H1 (cell line): ENCODE measurements around the gene ABHD17B. TPM values are rescaled to one million over a fixed set of nuclear protein-coding genes. Genes with fewer than 3 reads are reported as not detected.

ENCODE experiments used
- CTCF ChIA-PET: fragments of 300-600 bp; sonication (Branson Sonifier 250); formaldehyde crosslinking; loops from one replicate; lab custom pipeline; 2021; ENCODE audit not compliant: partially characterized antibody; lab: Charles Lee
- POLR2A ChIA-PET: fragments of 300-600 bp; sonication (Branson Sonifier 250); formaldehyde crosslinking; loops from one replicate; lab custom pipeline; 2021; ENCODE audit warnings: inconsistent platforms; ENCODE audit not compliant: partially characterized antibody; lab: Charles Lee
- DNase-seq, 2 experiments: peaks; one replicate each; pipeline versions ENCODE4 v3.0.0 to v3.0.0-alpha.2; 2010 to 2022; ENCODE audit warnings: low spot score in 2 of 2, low read depth in 1 of 2, mixed read lengths in 1 of 2
- FAIRE-seq: peaks from 2 replicates; lab custom pipeline; 2011; peaks lifted over from hg19 to GRCh38; lab: Jason Lieb, UNC
- H2AFZ ChIP-seq: 2 replicates; pipeline ENCODE4 v1.8.1; 2012; ENCODE audit warnings: low read length, inconsistent platforms
- H2AK5ac ChIP-seq: 2 replicates; pipeline ENCODE4 v1.6.1; 2013; ENCODE audit warnings: low read depth, low read length
- H2BK120ac ChIP-seq: replicated peaks from 2 replicates; pipeline ENCODE3; 2013; ENCODE audit warnings: low read depth, low read length, inconsistent platforms
- H2BK12ac ChIP-seq: 2 replicates; pipeline ENCODE4 v1.6.1; 2013; ENCODE audit warnings: low read depth, low read length
- H2BK15ac ChIP-seq: 2 replicates; pipeline ENCODE4 v1.6.1; 2013; ENCODE audit warnings: low read length
- H2BK20ac ChIP-seq: 2 replicates; pipeline ENCODE4 v1.6.1; 2013; ENCODE audit warnings: low read length
- H2BK5ac ChIP-seq: 2 replicates; pipeline ENCODE4 v1.6.1; 2013; ENCODE audit warnings: low read depth, low read length
- H3K14ac ChIP-seq: 2 replicates; pipeline ENCODE4 v1.6.1; 2013; ENCODE audit warnings: inconsistent platforms; ENCODE audit not compliant: insufficient read length
- H3K18ac ChIP-seq: 2 replicates; pipeline ENCODE4 v1.6.1; 2013; ENCODE audit warnings: low read length; ENCODE audit errors: extremely low read depth
- H3K23ac ChIP-seq: 2 replicates; pipeline ENCODE4 v1.6.1; 2013; ENCODE audit warnings: inconsistent platforms; ENCODE audit not compliant: insufficient read length
- H3K23me2 ChIP-seq: 2 replicates; pipeline ENCODE4 v1.6.1; 2013; ENCODE audit warnings: low read depth, low read length
- H3K27ac ChIP-seq: 2 replicates; pipeline ENCODE4 v1.6.1; 2011; ENCODE audit warnings: low read depth, low read length, inconsistent platforms
- H3K27me3 ChIP-seq, 4 experiments: replicated peaks in 1 of 4; 1 replicate in 1 of 4; 2 replicates in 3 of 4; pipeline versions ENCODE4 v1.6.1 to v1.8.1; 2011 to 2013; ENCODE audit warnings: low read length in 3 of 4, mild to moderate bottlenecking in 3 of 4, inconsistent platforms in 2 of 4, mixed read lengths in 2 of 4, moderate library complexity in 1 of 4; ENCODE audit not compliant: control insufficient read depth in 3 of 4, insufficient read depth in 3 of 4; ENCODE audit errors: extremely low read depth in 1 of 4
- H3K36me3 ChIP-seq, 4 experiments: 2 replicates each; pipeline versions ENCODE4 v1.6.1 to v1.8.1; 2011 to 2013; ENCODE audit warnings: mild to moderate bottlenecking in 4 of 4, low read length in 3 of 4, moderate library complexity in 2 of 4, control low read depth in 1 of 4, inconsistent platforms in 1 of 4; ENCODE audit not compliant: insufficient read depth in 4 of 4, control insufficient read depth in 2 of 4
- H3K4ac ChIP-seq: replicated peaks from 2 replicates; pipeline ENCODE3; 2013; ENCODE audit warnings: low read length, low read depth, mixed read lengths, inconsistent platforms; ENCODE audit not compliant: insufficient read length
- H3K4me1 ChIP-seq, 4 experiments: replicated peaks in 1 of 4; 1 replicate in 1 of 4; 2 replicates in 3 of 4; pipeline versions ENCODE4 v1.6.1 to v1.8.1; 2011 to 2013; ENCODE audit warnings: low read length in 3 of 4, inconsistent platforms in 2 of 4, mixed read lengths in 1 of 4; ENCODE audit not compliant: insufficient read depth in 4 of 4, control insufficient read depth in 3 of 4
- H3K4me2 ChIP-seq, 2 experiments: 2 replicates each; pipeline versions ENCODE4 v1.6.1 to v1.8.1; 2011 to 2013; ENCODE audit warnings: low read depth in 2 of 2, low read length in 2 of 2, control low read depth in 1 of 2, inconsistent platforms in 1 of 2, mild to moderate bottlenecking in 1 of 2; ENCODE audit not compliant: insufficient read depth in 1 of 2
- H3K4me3 ChIP-seq, 4 experiments: fragments of 200-600, 300-600 bp in 1 of 4; sonication (generic), shearing (Covaris generic), sonication (Bioruptor Twin) in 1 of 4; 2 replicates each; pipeline versions ENCODE4 v1.5.1 to v1.8.1; 2011 to 2016; ENCODE audit warnings: low read length in 4 of 4, low read depth in 3 of 4, control low read depth in 2 of 4, inconsistent platforms in 2 of 4, mild to moderate bottlenecking in 2 of 4, mixed read lengths in 1 of 4, moderate library complexity in 1 of 4; ENCODE audit not compliant: insufficient read depth in 2 of 4; ENCODE audit errors: extremely low read depth in 1 of 4
- H3K56ac ChIP-seq: replicated peaks from 2 replicates; pipeline ENCODE3; 2013; ENCODE audit warnings: low read depth, mild to moderate bottlenecking, mixed read lengths, low read length, inconsistent platforms; ENCODE audit not compliant: insufficient read length
- H3K79me1 ChIP-seq: 2 replicates; pipeline ENCODE4 v1.6.1; 2013; ENCODE audit warnings: low read depth, low read length, control low read depth
- H3K79me2 ChIP-seq, 2 experiments: 2 replicates each; pipeline versions ENCODE4 v1.6.1 to v1.8.1; 2012 to 2013; ENCODE audit warnings: low read length in 2 of 2, mild to moderate bottlenecking in 2 of 2, inconsistent platforms in 1 of 2; ENCODE audit not compliant: insufficient read depth in 2 of 2, control insufficient read depth in 1 of 2
- H3K9ac ChIP-seq, 4 experiments: replicated peaks in 1 of 4; 1 replicate in 1 of 4; 2 replicates in 3 of 4; pipeline versions ENCODE4 v1.6.1 to v1.8.1; 2011 to 2013; ENCODE audit warnings: low read depth in 3 of 4, low read length in 3 of 4, control low read depth in 2 of 4, mild to moderate bottlenecking in 2 of 4, moderate library complexity in 2 of 4, inconsistent platforms in 1 of 4; ENCODE audit errors: extremely low read depth in 1 of 4
- H3K9me3 ChIP-seq, 2 experiments: 2 replicates each; pipeline versions ENCODE4 v1.6.1 to v1.8.1; 2012 to 2013; ENCODE audit warnings: mild to moderate bottlenecking in 2 of 2, moderate library complexity in 2 of 2, control low read depth in 1 of 2, inconsistent platforms in 1 of 2, low read depth in 1 of 2, low read length in 1 of 2, mixed read lengths in 1 of 2; ENCODE audit not compliant: insufficient read depth in 2 of 2
- H4K20me1 ChIP-seq, 2 experiments: replicated peaks in 1 of 2; 2 replicates each; pipeline versions ENCODE3 to v1.8.1; 2011 to 2013; ENCODE audit warnings: inconsistent platforms in 2 of 2, low read length in 2 of 2, mild to moderate bottlenecking in 1 of 2; ENCODE audit not compliant: insufficient read depth in 2 of 2, control insufficient read depth in 1 of 2
- H4K5ac ChIP-seq: 2 replicates; pipeline ENCODE4 v1.6.1; 2013; ENCODE audit warnings: low read length, low read depth, mixed read lengths, inconsistent platforms; ENCODE audit not compliant: insufficient read length
- H4K8ac ChIP-seq: 2 replicates; pipeline ENCODE4 v1.8.0; 2013; ENCODE audit warnings: mild to moderate bottlenecking, moderate library complexity, low read length, inconsistent platforms; ENCODE audit not compliant: insufficient read depth; ENCODE audit errors: extremely low read depth
- H4K91ac ChIP-seq: replicated peaks from 2 replicates; pipeline ENCODE3; 2013; ENCODE audit warnings: low read length, mixed read lengths, inconsistent platforms; ENCODE audit not compliant: insufficient read length
- CTBP2 ChIP-seq: IDR thresholded peaks from 2 replicates; pipeline ENCODE4 v1.7.0; 2011; ENCODE audit warnings: borderline replicate concordance, mild to moderate bottlenecking, moderate library complexity, mixed read lengths, low read length; ENCODE audit not compliant: insufficient read depth, insufficient read length
- CTCF ChIP-seq, 3 experiments: IDR thresholded peaks; 1 replicate in 2 of 3; 2 replicates in 1 of 3; pipeline versions ENCODE4 v1.5.1 to v1.6.1; 2011; ENCODE audit warnings: low read length in 3 of 3, mild to moderate bottlenecking in 3 of 3, inconsistent platforms in 2 of 3, low read depth in 1 of 3, moderate library complexity in 1 of 3; ENCODE audit not compliant: insufficient read depth in 1 of 3; ENCODE audit errors: control extremely low read depth in 1 of 3
- JUND ChIP-seq: IDR thresholded peaks from 2 replicates; pipeline ENCODE4 v1.6.1; 2011; ENCODE audit warnings: mild to moderate bottlenecking, improper control_type of control experiment, low read length
- PHF8 ChIP-seq: fragments of 200-600 bp; sonication (generic); conservative IDR thresholded peaks from 2 replicates; pipeline ENCODE4 v1.7.1; 2012; ENCODE audit warnings: low read depth, mild to moderate bottlenecking, inconsistent platforms, low read length, moderate library complexity
- POLR2A ChIP-seq, 2 experiments: IDR thresholded peaks; 1 replicate in 1 of 2; 2 replicates in 1 of 2; pipeline ENCODE4 v1.6.1; 2011; ENCODE audit warnings: low read depth in 2 of 2, low read length in 2 of 2, mild to moderate bottlenecking in 2 of 2; ENCODE audit errors: control extremely low read depth in 1 of 2
- SIN3A ChIP-seq, 2 experiments: IDR thresholded peaks in 1 of 2; conservative IDR thresholded peaks in 1 of 2; 2 replicates each; pipeline ENCODE4 v1.6.1; 2011 to 2012; ENCODE audit warnings: low read length in 2 of 2, improper control_type of control experiment in 1 of 2, low read depth in 1 of 2, mild to moderate bottlenecking in 1 of 2
- SIRT6 ChIP-seq: IDR thresholded peaks from one replicate; pipeline ENCODE4 v1.7.1; 2012; ENCODE audit warnings: low read length, inconsistent platforms
- SUZ12 ChIP-seq: fragments of 200-600 bp; sonication (generic); IDR thresholded peaks from 2 replicates; pipeline ENCODE4 v1.6.1; 2012; ENCODE audit warnings: mild to moderate bottlenecking, inconsistent platforms, low read length, moderate library complexity, mixed read lengths
- whole genome bisulfite sequencing, 2 experiments: shearing (Covaris generic) in 1 of 2; methylation state at CpG; one replicate each; pipeline versions ENCODE4 v1.1.6 to v1.1.7; 2013 to 2015; ENCODE audit warnings: low lambda C conversion rate in 2 of 2, mixed read lengths in 2 of 2, inconsistent platforms in 1 of 2, low coverage in 1 of 2, missing lambda C conversion rate in 1 of 2; ENCODE audit not compliant: insufficient replicate concordance in 2 of 2, insufficient coverage in 1 of 2, insufficient read length in 1 of 2; ENCODE audit errors: extremely low coverage in 1 of 2, missing lambda C conversion rate in 1 of 2; 5-methylcytosine and 5-hydroxymethylcytosine counted together
- polyA plus RNA-seq, 7 experiments: library from polyadenylated mRNA; depleted of rRNA in 3 of 7; stranded (reverse) in 5 of 7; unstranded in 2 of 7; fragments of >200 nt in 5 of 7; fragments of 200-250 nt in 2 of 7; gene quantifications; 1 replicate in 5 of 7; 2 replicates in 1 of 7; 4 replicates in 1 of 7; pipeline versions ENCODE4 v1.2.1 to v1.2.3, GENCODE V29; 2011 to 2013; ENCODE audit warnings: missing spikeins in 2 of 7, mixed read lengths in 2 of 7
- total RNA-seq: library from RNA; stranded (reverse); fragmentation: NEBNext Ultra II Directional; extraction: Animal tissue kit (Norgen Biotek cat#: 25700); gene quantifications from 2 replicates; pipeline ENCODE4 v1.2.1, GENCODE V29; 2021

Gene ABHD17B
- total and polyA plus RNA-seq, 2 of the 8 experiments (the other 6 are each of a cell fraction or from before 2014, with no cell fraction given), result 37.2 to 60.8 TPM

- no peak overlapping the region for H2BK15ac ChIP-seq
- 0% methylated on average over 27 of the region's 47 CpGs; no CpG with 5 or more reads in 1 of the 2 experiments for WGBS, 2 experiments
- peak overlapping the region; percentile 82 to 97 (median 92) for H3K9ac ChIP-seq
- peaks cover 0 to 14% (median 3%) of the 10 kb centered on the region in 4 experiments; a peak in 5 of 7 replicates for H3K4me1 ChIP-seq
- 0 out of 2 replicates have a peak overlapping the region, but pooled peaks have one; percentile 48 for H2BK20ac ChIP-seq
- H2BK12ac ChIP-seq, result no peak overlapping the region
- no peak overlapping the region for H2AFZ ChIP-seq
- H3K18ac ChIP-seq, result peak overlapping the region; percentile 95
- FAIRE-seq, result no peak
- H3K4me3 ChIP-seq, result peak overlapping the region; percentile 63 to 98 (median 94)
- peak overlapping the region; percentile 89 for H3K27ac ChIP-seq
- peak overlapping the region; percentile 95 for H2BK5ac ChIP-seq
- no peak overlapping the region for H2AK5ac ChIP-seq
- H3K4me2 ChIP-seq, result peak overlapping the region; percentile 69 to 89
- peaks cover 17 to 24% of the 10 kb centered on the region in 2 experiments for H4K20me1 ChIP-seq
- no peak overlapping the region for H3K23ac ChIP-seq
- CTCF ChIA-PET, result no interaction called here
- peak overlapping the region; percentile 65 for H4K91ac ChIP-seq
- peak overlapping the region; percentile 98; the same call in 1 of the 2 replicates for H4K8ac ChIP-seq
- no peaks in the 10 kb centered on the region; the same call in 1 of the 2 replicates for H3K79me1 ChIP-seq
- POLR2A ChIA-PET, result interaction anchor here (0.6 to 3.6 kb wide), 15 partner anchors 9 to 94 kb away, joined by 3 to 73 read pairs (median 7); no protein-coding TSS in a partner anchor
- DNase-seq, result peak in 1 of 2 experiments; percentile 79
- peak overlapping the region; percentile 74 for H3K56ac ChIP-seq
- peak overlapping the region; percentile 76 for H3K4ac ChIP-seq
- no peaks in the 10 kb centered on the region for H3K27me3 ChIP-seq
- peaks cover 8% of the 10 kb centered on the region for H3K23me2 ChIP-seq
- H3K36me3 ChIP-seq, result peaks cover 0 to 13% (median 2%) of the 10 kb centered on the region in 4 experiments; a peak in 2 of 8 replicates
- no peak overlapping the region for H3K14ac ChIP-seq
- H2BK120ac ChIP-seq, result peak overlapping the region; percentile 13
- peaks cover 66 to 94% of the 10 kb centered on the region in 2 experiments for H3K79me2 ChIP-seq
- peak overlapping the region; percentile 63 for H4K5ac ChIP-seq
- no peaks in the 10 kb centered on the region for H3K9me3 ChIP-seq
- TF ChIP-seq POLR2A (IDR thresholded peaks at IDR 0.05; ENCODE audit: control extremely low read depth in 1 of 2, low read depth in 2 of 2, low read length in 2 of 2), result peak in 1 of 2 experiments; percentile 35; a peak in 1 of 3 replicates
- no peak for TF ChIP-seq SUZ12
- no peak; the same call in 1 of the 2 replicates for TF ChIP-seq PHF8
- no peak for TF ChIP-seq CTCF (IDR thresholded peaks at IDR 0.05; ENCODE audit: control extremely low read depth in 1 of 3, insufficient read depth in 1 of 3, low read depth in 1 of 3, low read length in 3 of 3)
- 0 out of 4 replicates have a peak, but pooled peaks of 1 of the 2 experiments have one; percentile 29 for TF ChIP-seq SIN3A (conservative IDR thresholded peaks at IDR 0.05 in 1 of 2, IDR thresholded peaks at IDR 0.05 in 1 of 2; ENCODE audit: low read depth in 1 of 2, low read length in 2 of 2)
- no peak for TF ChIP-seq CTBP2
- TF ChIP-seq JUND, result no peak
- TF ChIP-seq SIRT6, result no peak
These were observed 925 bp downstream of the ABHD17B start for GRCh38 chr9:71909887-71910649.
